WTC11 (cell line): ENCODE results near the gene TOMM5. TPM values are rescaled to one million over a fixed set of nuclear protein-coding genes. Genes with fewer than 3 reads are reported as not detected.
A peak's percentile ranks its signal among the peaks of the same experiment; 100 is the strongest.

ENCODE experiments used
- ATAC-seq: fragments of 200-7000 bp; cut with Tn5 transposase; 2 replicates; pipeline ENCODE4 v1.10.0; 2021; ENCODE audit warnings: mild to moderate bottlenecking, moderate library complexity
- CTCF ChIA-PET: fragments of 300-600 bp; sonication (Branson Sonifier 250); formaldehyde crosslinking; loops from one replicate; lab custom pipeline; 2021; ENCODE audit warnings: antibody characterized with exemption; lab: Charles Lee
- POLR2A ChIA-PET: fragments of 350-600 bp; sonication (Branson Sonifier 250); formaldehyde crosslinking; loops from one replicate; lab custom pipeline; 2021; ENCODE audit warnings: antibody characterized with exemption; lab: Charles Lee
- DNase-seq: peaks from one replicate; pipeline ENCODE4 v3.0.0; 2021; ENCODE audit warnings: low spot score
- H3K27ac Mint-ChIP-seq: 2 replicates; pipeline ENCODE4 v1.8.0; 2021; ENCODE audit warnings: mixed read lengths
- H3K27me3 Mint-ChIP-seq: 2 replicates; pipeline ENCODE4 v1.8.0; 2021; ENCODE audit warnings: low read depth, mild to moderate bottlenecking, moderate library complexity, mixed read lengths
- H3K36me3 Mint-ChIP-seq: 2 replicates; pipeline ENCODE4 v1.8.0; 2021; ENCODE audit warnings: mixed read lengths
- H3K4me1 Mint-ChIP-seq: 2 replicates; pipeline ENCODE4 v1.8.0; 2022; ENCODE audit warnings: mixed read lengths
- H3K4me3 Mint-ChIP-seq: 2 replicates; pipeline ENCODE4 v1.8.0; 2021; ENCODE audit warnings: mild to moderate bottlenecking, moderate library complexity, mixed read lengths
- H3K9me3 Mint-ChIP-seq: 2 replicates; pipeline ENCODE4 v1.8.0; 2021; ENCODE audit warnings: mixed read lengths
- CTCF ChIP-seq: fragments of 200-600 bp; IDR thresholded peaks from 2 replicates; pipeline ENCODE4 v1.8.0; 2022; ENCODE audit warnings: antibody characterized with exemption
- IRF1 ChIP-seq: sonication (generic); formaldehyde crosslinking; IDR thresholded peaks from 2 replicates; pipeline ENCODE4 v1.8.0; 2023; ENCODE audit warnings: missing genetic modification reagents
- MLX ChIP-seq: sonication (generic); formaldehyde crosslinking; IDR thresholded peaks from 2 replicates; pipeline ENCODE4 v1.8.1; 2023; ENCODE audit warnings: mild to moderate bottlenecking, missing genetic modification reagents, moderate library complexity
- NFE2L1 ChIP-seq: sonication (generic); formaldehyde crosslinking; IDR thresholded peaks from 2 replicates; pipeline ENCODE4 v1.8.1; 2023; ENCODE audit warnings: missing genetic modification reagents
- NFYB ChIP-seq: sonication (generic); formaldehyde crosslinking; conservative IDR thresholded peaks from 2 replicates; pipeline ENCODE4 v1.8.0; 2022; ENCODE audit warnings: low read depth, missing genetic modification reagents
- OVOL2 ChIP-seq: fragments of 250-450 bp; sonication (Bioruptor Pico); IDR thresholded peaks from 2 replicates; pipeline ENCODE4 v1.9.0; 2021; ENCODE audit warnings: mild to moderate bottlenecking, borderline replicate concordance
- PREB ChIP-seq: sonication (generic); formaldehyde crosslinking; IDR thresholded peaks from 2 replicates; pipeline ENCODE4 v1.8.1; 2022; ENCODE audit warnings: mild to moderate bottlenecking, missing genetic modification reagents, moderate library complexity, borderline replicate concordance
- SMAD3 ChIP-seq: sonication (generic); formaldehyde crosslinking; IDR thresholded peaks from 2 replicates; pipeline ENCODE4 v1.8.0; 2022; ENCODE audit warnings: missing genetic modification reagents, mild to moderate bottlenecking, borderline replicate concordance
- SP1 ChIP-seq: sonication (generic); formaldehyde crosslinking; conservative IDR thresholded peaks from 2 replicates; pipeline ENCODE4 v1.8.1; 2022; ENCODE audit warnings: missing genetic modification reagents
- USF2 ChIP-seq: sonication (generic); formaldehyde crosslinking; IDR thresholded peaks from 2 replicates; pipeline ENCODE4 v1.8.1; 2023; ENCODE audit warnings: mild to moderate bottlenecking, missing genetic modification reagents, moderate library complexity
- ZNF425 ChIP-seq: fragments of 250-450 bp; sonication (Bioruptor Pico); conservative IDR thresholded peaks from 2 replicates; pipeline ENCODE4 v1.9.0; 2021; ENCODE audit warnings: mild to moderate bottlenecking
- total RNA-seq: library from RNA; stranded (reverse); gene quantifications from 3 replicates; pipeline ENCODE4 v1.2.3, GENCODE V29; 2021
- TF ChIP-seq, protein P1 (sequence below): sonication (generic); formaldehyde crosslinking; IDR thresholded peaks from 2 replicates; pipeline ENCODE4 v1.8.0; 2022; ENCODE audit warnings: mild to moderate bottlenecking, missing genetic modification reagents
- TF ChIP-seq, protein P2 (sequence below): fragments of 250-450 bp; sonication (Bioruptor Pico); IDR thresholded peaks from 2 replicates; pipeline ENCODE4 v1.9.0; 2021; ENCODE audit warnings: moderate library complexity, mild to moderate bottlenecking, inconsistent platforms, borderline replicate concordance
- TF ChIP-seq, protein P3 (sequence below): sonication (generic); formaldehyde crosslinking; IDR thresholded peaks from 2 replicates; pipeline ENCODE4 v1.8.0; 2022; ENCODE audit warnings: mild to moderate bottlenecking, missing genetic modification reagents

The TOMM5 gene
- total RNA-seq, 1 experiment from 2014 or later = 112 TPM

GRCh38 chr9:37635808-37636207 lies 43.4 kb upstream of the TOMM5 start (continued):
- TF ChIP-seq ZNF425 (no peak), CTCF (no peak), SP1 (no peak), OVOL2 (CRISPR knock-in tag) (no peak), PREB (CRISPR knock-in tag) (no peak), MLX (no peak), NFE2L1 (CRISPR knock-in tag) (no peak), SMAD3 (CRISPR knock-in tag) (no peak), IRF1 (CRISPR knock-in tag) (no peak)
- TF ChIP-seq, protein P1, sequence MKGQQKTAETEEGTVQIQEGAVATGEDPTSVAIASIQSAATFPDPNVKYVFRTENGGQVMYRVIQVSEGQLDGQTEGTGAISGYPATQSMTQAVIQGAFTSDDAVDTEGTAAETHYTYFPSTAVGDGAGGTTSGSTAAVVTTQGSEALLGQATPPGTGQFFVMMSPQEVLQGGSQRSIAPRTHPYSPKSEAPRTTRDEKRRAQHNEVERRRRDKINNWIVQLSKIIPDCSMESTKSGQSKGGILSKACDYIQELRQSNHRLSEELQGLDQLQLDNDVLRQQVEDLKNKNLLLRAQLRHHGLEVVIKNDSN (CRISPR knock-in tag) = no peak
- TF ChIP-seq, protein P2, sequence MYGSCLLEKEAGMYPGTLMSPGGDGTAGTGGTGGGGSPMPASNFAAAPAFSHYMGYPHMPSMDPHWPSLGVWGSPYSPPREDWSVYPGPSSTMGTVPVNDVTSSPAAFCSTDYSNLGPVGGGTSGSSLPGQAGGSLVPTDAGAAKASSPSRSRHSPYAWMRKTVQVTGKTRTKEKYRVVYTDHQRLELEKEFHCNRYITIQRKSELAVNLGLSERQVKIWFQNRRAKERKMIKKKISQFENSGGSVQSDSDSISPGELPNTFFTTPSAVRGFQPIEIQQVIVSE (CRISPR knock-in tag) = no peak
- TF ChIP-seq, all 79 proteins: peak for 0

DNA sequence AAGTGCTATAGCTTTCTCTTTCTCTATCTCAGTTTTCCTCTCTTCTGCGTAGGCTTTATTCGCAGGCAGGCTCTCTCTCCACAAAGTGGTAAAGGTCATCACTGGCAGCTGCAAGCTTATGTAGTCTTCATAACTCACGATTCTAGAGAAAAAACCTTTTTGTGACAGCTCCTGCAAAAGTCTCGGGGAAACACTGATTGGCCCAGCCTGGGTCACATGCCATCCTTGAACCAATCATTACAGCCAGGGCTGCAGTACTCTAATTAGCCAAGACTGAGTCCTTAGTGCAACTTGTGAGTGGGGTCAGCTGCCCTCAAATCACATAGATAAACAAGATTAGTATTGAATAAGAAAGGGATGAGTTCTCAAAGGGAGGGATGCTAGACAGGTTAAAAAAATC lies 40.1 kb upstream of the TOMM5 start:
- TF ChIP-seq USF2 (peak; percentile 76), SP1 (no peak), NFYB (CRISPR knock-in tag) (peak; percentile 64)
- TF ChIP-seq, protein P3, sequence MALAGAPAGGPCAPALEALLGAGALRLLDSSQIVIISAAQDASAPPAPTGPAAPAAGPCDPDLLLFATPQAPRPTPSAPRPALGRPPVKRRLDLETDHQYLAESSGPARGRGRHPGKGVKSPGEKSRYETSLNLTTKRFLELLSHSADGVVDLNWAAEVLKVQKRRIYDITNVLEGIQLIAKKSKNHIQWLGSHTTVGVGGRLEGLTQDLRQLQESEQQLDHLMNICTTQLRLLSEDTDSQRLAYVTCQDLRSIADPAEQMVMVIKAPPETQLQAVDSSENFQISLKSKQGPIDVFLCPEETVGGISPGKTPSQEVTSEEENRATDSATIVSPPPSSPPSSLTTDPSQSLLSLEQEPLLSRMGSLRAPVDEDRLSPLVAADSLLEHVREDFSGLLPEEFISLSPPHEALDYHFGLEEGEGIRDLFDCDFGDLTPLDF (CRISPR knock-in tag) = no peak
- TF ChIP-seq, protein P1 (CRISPR knock-in tag) = peak; percentile 58; the same call in 1 of the 2 replicates
- peak; percentile 69 for ATAC-seq
- Mint-ChIP-seq H3K27me3 (no peaks in the 10 kb centered on the region; the same call in 1 of the 2 replicates), H3K9me3 (no peaks in the 10 kb centered on the region), H3K4me3 (no peak overlapping the region), H3K4me1 (no peaks in the 10 kb centered on the region), H3K27ac (no peak overlapping the region), H3K36me3 (no peaks in the 10 kb centered on the region)
- ChIA-PET POLR2A (no interaction called here), CTCF (no interaction called here)
- DNase-seq = no peak
